Kidney epithelial cell (primary cell): ENCODE measurements around the gene MORC1. TPM values are rescaled to one million over a fixed set of nuclear protein-coding genes. Genes with fewer than 3 reads are reported as not detected.

Source experiments
- DNase-seq: peaks from one replicate; pipeline ENCODE4 v3.0.0-alpha.2; 2010; ENCODE audit warnings: low read depth
- H3K27me3 ChIP-seq: 2 replicates; pipeline ENCODE4 v1.6.0; 2011; ENCODE audit warnings: low read length; ENCODE audit not compliant: control insufficient read depth, insufficient read depth
- H3K36me3 ChIP-seq: 2 replicates; pipeline ENCODE4 v1.5.1; 2011; ENCODE audit warnings: low read length; ENCODE audit not compliant: control insufficient read depth, insufficient read depth
- H3K4me3 ChIP-seq: 2 replicates; pipeline ENCODE4 v1.5.1; 2011; ENCODE audit warnings: low read depth, mild to moderate bottlenecking, control low read depth, low read length
- total RNA-seq: library from RNA; depleted of rRNA; stranded (reverse); fragments of >200 nt; gene quantifications from 2 replicates; pipeline ENCODE4 v1.2.3, GENCODE V29; 2015
- TF ChIP-seq, protein P1 (sequence below): IDR thresholded peaks from 2 replicates; pipeline ENCODE4 v1.5.1; 2011; ENCODE audit warnings: mild to moderate bottlenecking, moderate library complexity, low read length, control low read depth, inconsistent platforms; ENCODE audit not compliant: insufficient read depth, poor library complexity, severe bottlenecking

MORC1 gene
- total RNA-seq, 1 donor from 2014 or later, result not detected

DNA sequence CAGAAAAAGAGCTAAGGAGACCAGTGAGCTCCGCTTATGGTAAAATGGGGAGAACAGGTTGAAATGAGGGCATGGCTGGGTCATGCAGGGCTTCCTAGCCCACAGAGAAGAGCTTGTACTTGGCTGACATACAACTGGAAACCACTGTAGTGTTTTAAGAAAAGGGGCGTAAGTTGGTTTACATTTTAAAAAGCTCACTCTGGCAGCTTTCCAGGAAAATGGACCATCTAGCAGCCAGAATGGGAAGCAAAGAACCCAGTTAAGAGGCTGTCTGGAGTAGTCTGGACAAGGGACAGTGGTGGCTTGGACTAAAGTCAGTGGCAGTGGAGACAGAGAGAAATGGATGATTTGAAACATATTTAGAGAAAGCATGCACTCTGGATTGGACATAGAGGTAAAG, 1.9 kb downstream of the MORC1 start:
- TF ChIP-seq, protein P1, sequence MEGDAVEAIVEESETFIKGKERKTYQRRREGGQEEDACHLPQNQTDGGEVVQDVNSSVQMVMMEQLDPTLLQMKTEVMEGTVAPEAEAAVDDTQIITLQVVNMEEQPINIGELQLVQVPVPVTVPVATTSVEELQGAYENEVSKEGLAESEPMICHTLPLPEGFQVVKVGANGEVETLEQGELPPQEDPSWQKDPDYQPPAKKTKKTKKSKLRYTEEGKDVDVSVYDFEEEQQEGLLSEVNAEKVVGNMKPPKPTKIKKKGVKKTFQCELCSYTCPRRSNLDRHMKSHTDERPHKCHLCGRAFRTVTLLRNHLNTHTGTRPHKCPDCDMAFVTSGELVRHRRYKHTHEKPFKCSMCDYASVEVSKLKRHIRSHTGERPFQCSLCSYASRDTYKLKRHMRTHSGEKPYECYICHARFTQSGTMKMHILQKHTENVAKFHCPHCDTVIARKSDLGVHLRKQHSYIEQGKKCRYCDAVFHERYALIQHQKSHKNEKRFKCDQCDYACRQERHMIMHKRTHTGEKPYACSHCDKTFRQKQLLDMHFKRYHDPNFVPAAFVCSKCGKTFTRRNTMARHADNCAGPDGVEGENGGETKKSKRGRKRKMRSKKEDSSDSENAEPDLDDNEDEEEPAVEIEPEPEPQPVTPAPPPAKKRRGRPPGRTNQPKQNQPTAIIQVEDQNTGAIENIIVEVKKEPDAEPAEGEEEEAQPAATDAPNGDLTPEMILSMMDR, result no peak
- Histone ChIP-seq H3K27me3 (no peaks in the 10 kb centered on the region), H3K36me3 (no peaks in the 10 kb centered on the region), H3K4me3 (no peak overlapping the region)
- DNase-seq, result no peak

DNA sequence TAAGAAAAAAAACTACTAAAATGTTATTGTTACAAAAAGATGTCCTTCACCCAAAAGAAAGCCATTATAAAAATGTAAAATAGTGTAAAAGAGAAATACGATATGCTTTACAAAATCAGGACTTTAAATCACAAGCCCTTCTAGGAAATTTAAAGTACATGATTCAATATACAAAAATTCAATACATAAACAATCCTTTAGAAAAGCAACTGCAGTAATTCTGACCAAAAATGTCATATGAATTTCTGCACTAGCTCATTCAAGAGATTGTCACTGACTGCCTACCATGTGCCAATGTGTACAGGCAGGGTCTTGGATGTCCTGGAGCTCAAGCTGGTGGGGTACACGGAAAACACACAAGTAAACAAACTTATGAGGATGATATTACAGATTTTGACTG, 2.5 kb downstream of the MORC1 start:
- H3K27me3 ChIP-seq, result no peaks in the 10 kb centered on the region
- DNase-seq, result no peak
- TF ChIP-seq, protein P1, result no peak
- no peaks in the 10 kb centered on the region for H3K36me3 ChIP-seq
- H3K4me3 ChIP-seq, result no peak overlapping the region

DNA sequence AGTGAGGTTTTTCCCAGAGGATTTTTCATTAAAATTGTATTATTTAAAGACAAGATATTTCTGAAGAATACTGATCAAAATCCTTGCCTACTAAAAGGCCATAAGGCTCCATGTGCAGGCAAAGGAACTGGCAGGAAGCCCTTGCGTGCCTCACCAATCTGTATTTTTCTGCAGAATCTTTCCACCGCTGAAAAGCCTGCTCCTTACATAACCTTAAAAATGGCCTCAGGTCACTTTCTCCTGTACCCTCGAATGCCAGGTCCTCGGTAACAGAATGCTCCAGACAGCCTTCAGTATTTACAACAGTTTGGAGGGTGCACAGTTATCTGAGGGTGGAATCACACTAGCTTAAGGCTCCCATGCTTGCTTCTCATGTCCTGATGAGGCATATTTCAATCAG, 3.2 kb downstream of the MORC1 start:
- Histone ChIP-seq H3K4me3 (no peak overlapping the region), H3K36me3 (no peaks in the 10 kb centered on the region), H3K27me3 (no peaks in the 10 kb centered on the region)
- TF ChIP-seq, protein P1, result no peak
- no peak for DNase-seq

DNA sequence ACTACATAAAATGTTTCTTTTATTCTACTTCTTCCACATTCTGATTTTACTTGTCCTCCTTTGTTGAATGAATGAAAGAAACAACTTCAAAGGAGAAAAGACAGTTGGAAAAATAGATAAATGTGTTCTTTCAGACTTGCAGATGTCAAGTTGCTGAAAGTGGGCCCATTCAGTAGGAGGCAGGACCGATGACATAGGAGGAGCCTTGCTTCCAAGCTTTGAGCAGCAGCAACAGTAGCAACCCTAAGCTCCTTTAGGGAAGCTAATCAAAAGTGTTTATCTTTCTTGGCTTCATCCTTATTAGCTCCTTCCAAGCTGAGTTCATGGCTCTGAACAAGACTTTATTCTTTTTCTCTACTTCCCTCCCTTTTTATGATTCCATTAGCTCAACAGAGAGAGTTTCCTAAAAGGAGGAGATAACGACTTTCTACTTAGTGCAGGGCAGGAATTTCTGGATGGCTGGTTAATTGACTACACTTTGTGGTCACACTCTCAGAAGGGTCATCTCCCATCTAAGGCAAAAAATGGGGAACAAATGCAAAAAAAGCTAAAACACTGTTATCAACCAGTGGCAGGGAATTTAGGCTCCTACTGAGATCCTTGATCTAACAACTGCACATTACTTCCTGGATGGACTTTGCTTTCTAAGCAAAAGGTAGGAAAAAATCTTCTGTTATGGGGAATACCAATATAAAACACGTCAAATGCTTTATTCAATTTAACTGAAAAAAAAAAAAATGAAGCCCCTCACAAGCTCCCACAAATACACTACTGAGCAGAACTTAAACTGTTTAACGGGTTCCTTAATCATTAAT, 4.8 kb downstream of the MORC1 start:
- H3K27me3 ChIP-seq, result no peaks in the 10 kb centered on the region
- no peak overlapping the region for H3K4me3 ChIP-seq

DNA sequence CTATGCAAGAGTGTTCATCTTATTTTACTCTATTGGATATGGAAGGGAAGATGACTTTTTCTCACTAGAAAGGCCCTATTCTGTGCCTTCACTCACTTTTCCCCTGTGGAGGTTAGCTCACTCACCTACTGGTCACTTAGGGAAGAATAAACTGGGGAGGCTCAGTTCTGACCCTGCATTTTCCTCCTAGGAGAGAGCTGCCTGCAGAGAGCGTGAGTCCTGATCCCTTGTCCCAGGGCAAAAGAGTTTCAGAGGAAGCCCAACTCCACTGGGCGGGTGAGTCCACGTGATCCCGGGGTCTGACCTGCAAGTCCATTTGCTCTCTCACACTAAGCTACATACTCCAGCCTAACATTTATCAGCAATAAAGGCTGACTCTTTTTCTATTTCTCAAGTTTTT, 8.4 kb downstream of the MORC1 start:
- TF ChIP-seq, protein P1, result no peak
- Histone ChIP-seq H3K4me3 (no peak overlapping the region), H3K36me3 (no peaks in the 10 kb centered on the region), H3K27me3 (no peaks in the 10 kb centered on the region)
- no peak for DNase-seq

More for the DNA sequence above, 4.8 kb downstream of the MORC1 start:
- TF ChIP-seq, protein P1, result no peak
- DNase-seq, result no peak
- no peaks in the 10 kb centered on the region for H3K36me3 ChIP-seq
